K562 (cell line): ENCODE data around the gene MAP3K13. TPM values are rescaled to one million over a fixed set of nuclear protein-coding genes. Genes with fewer than 3 reads are reported as not detected.

ENCODE experiments used
- BDP1 ChIP-seq: IDR thresholded peaks from 3 replicates; pipeline ENCODE4 v1.6.1; 2011; ENCODE audit not compliant: insufficient read length, insufficient read depth
- MECOM ChIP-seq: fragments of 250-450 bp; sonication (Bioruptor Pico); IDR thresholded peaks from 2 replicates; pipeline ENCODE4 v1.8.0; 2022; ENCODE audit warnings: inconsistent platforms
- NFIX ChIP-seq: fragments of 250-450 bp; sonication (Bioruptor Pico); IDR thresholded peaks from 2 replicates; pipeline ENCODE4 v1.4.0; 2020; ENCODE audit warnings: low read depth, mild to moderate bottlenecking, moderate library complexity
- SNAPC5 ChIP-seq: fragments of 250-450 bp; sonication (Bioruptor Pico); IDR thresholded peaks from 2 replicates; pipeline ENCODE4 v1.8.0; 2021; ENCODE audit warnings: moderate library complexity, mild to moderate bottlenecking, inconsistent platforms
- ZNF274 ChIP-seq: IDR thresholded peaks from 2 replicates; pipeline ENCODE4 v1.6.1; 2011; ENCODE audit warnings: low read depth, mild to moderate bottlenecking, low read length, moderate library complexity, borderline replicate concordance
- polyA plus RNA-seq, 8 experiments: library from polyadenylated mRNA; depleted of rRNA in 4 of 8; stranded (reverse) in 5 of 8; unstranded in 3 of 8; fragments of >200 nt; fragmentation: Nextera tagmentation in 2 of 8; fragmentation: Illumina TruSeq in 1 of 8; extraction: Ambion mirVana in 2 of 8; extraction: Trizol in 1 of 8; gene quantifications; 2 replicates each; pipeline versions ENCODE4 v1.2.1 to v1.2.3, GENCODE V29; 2011 to 2014; ENCODE audit warnings: inconsistent platforms in 1 of 8, missing spikeins in 1 of 8
- total RNA-seq, 7 experiments: library from RNA; depleted of rRNA in 6 of 7; stranded (reverse); fragments of >200 nt in 6 of 7; fragmentation: Illumina TruSeq in 2 of 7; extraction: Trizol in 2 of 7; gene quantifications; 2 replicates each; pipeline versions ENCODE4 v1.2.1 to v1.2.3, GENCODE V29; 2011 to 2021; ENCODE audit warnings: low replicate concordance in 1 of 7
- TF ChIP-seq, protein P1 (sequence below): fragments of 450-650 bp; formaldehyde crosslinking; IDR thresholded peaks from 2 replicates; pipeline ENCODE4 v1.4.0; 2020; ENCODE audit warnings: mild to moderate bottlenecking
- TF ChIP-seq, protein P2 (sequence below), 2 experiments: fragments of 450-650 bp; IDR thresholded peaks; 2 replicates each; pipeline ENCODE4 v1.6.1; 2016; ENCODE audit warnings: mild to moderate bottlenecking in 2 of 2, borderline replicate concordance in 1 of 2, low read depth in 1 of 2, moderate library complexity in 1 of 2

MAP3K13 gene
- total and polyA plus RNA-seq, 9 of the 15 experiments (the other 6 are each of a cell fraction or from before 2014, with no cell fraction given): 0.04 to 0.32 (median 0.15) TPM; not detected in 2

DNA sequence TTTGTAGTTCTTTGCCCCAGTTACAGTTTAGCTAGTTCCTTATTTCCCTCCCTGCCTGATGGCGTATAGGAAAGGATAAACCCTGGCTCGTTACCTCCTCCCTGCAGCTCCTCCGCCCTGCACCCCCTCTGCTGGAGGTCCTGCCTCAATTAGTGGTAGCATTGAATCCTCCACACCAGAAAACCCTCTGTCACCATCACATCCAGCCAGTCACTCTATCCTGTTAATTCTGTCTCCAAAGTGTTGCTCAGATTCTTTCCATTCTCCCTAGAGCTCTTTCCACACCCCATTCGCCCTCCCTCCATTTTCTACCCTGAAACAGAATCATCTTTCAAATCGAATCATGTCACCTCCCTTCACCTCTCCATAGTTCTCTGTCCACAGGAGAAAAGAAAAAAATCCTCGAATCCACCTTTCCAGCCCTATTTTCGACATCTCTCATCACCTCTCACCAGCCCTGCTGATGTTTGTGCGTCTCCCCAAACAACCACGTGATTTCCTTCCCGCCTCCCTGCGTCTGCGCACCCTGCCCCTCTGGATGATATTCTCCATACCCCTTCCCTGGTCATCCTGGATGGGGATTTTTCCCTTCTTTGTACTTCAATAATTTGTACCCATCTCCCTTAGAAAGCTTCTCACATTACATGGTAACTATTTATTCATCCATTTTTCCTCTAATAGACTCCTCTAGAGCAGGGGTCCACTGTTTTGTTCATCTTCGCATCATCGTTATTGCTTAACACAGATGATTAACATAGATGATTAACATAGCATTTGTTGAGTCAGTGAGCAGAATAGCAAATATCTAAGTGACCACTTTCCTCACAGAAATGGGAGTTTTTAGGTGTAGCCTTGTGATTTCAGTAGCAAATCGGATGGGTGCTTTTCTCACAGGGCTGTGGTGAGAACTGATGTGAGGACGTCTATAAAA, 37.1 kb downstream of the MAP3K13 start (continued):
- TF ChIP-seq MECOM (CRISPR knock-in tag): no peak
- no peak for TF ChIP-seq BDP1
- no peak for TF ChIP-seq SNAPC5 (CRISPR knock-in tag)
- TF ChIP-seq, protein P1, sequence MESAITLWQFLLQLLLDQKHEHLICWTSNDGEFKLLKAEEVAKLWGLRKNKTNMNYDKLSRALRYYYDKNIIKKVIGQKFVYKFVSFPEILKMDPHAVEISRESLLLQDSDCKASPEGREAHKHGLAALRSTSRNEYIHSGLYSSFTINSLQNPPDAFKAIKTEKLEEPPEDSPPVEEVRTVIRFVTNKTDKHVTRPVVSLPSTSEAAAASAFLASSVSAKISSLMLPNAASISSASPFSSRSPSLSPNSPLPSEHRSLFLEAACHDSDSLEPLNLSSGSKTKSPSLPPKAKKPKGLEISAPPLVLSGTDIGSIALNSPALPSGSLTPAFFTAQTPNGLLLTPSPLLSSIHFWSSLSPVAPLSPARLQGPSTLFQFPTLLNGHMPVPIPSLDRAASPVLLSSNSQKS: no peak
- TF ChIP-seq NFIX (CRISPR knock-in tag): no peak
- TF ChIP-seq, protein P2, sequence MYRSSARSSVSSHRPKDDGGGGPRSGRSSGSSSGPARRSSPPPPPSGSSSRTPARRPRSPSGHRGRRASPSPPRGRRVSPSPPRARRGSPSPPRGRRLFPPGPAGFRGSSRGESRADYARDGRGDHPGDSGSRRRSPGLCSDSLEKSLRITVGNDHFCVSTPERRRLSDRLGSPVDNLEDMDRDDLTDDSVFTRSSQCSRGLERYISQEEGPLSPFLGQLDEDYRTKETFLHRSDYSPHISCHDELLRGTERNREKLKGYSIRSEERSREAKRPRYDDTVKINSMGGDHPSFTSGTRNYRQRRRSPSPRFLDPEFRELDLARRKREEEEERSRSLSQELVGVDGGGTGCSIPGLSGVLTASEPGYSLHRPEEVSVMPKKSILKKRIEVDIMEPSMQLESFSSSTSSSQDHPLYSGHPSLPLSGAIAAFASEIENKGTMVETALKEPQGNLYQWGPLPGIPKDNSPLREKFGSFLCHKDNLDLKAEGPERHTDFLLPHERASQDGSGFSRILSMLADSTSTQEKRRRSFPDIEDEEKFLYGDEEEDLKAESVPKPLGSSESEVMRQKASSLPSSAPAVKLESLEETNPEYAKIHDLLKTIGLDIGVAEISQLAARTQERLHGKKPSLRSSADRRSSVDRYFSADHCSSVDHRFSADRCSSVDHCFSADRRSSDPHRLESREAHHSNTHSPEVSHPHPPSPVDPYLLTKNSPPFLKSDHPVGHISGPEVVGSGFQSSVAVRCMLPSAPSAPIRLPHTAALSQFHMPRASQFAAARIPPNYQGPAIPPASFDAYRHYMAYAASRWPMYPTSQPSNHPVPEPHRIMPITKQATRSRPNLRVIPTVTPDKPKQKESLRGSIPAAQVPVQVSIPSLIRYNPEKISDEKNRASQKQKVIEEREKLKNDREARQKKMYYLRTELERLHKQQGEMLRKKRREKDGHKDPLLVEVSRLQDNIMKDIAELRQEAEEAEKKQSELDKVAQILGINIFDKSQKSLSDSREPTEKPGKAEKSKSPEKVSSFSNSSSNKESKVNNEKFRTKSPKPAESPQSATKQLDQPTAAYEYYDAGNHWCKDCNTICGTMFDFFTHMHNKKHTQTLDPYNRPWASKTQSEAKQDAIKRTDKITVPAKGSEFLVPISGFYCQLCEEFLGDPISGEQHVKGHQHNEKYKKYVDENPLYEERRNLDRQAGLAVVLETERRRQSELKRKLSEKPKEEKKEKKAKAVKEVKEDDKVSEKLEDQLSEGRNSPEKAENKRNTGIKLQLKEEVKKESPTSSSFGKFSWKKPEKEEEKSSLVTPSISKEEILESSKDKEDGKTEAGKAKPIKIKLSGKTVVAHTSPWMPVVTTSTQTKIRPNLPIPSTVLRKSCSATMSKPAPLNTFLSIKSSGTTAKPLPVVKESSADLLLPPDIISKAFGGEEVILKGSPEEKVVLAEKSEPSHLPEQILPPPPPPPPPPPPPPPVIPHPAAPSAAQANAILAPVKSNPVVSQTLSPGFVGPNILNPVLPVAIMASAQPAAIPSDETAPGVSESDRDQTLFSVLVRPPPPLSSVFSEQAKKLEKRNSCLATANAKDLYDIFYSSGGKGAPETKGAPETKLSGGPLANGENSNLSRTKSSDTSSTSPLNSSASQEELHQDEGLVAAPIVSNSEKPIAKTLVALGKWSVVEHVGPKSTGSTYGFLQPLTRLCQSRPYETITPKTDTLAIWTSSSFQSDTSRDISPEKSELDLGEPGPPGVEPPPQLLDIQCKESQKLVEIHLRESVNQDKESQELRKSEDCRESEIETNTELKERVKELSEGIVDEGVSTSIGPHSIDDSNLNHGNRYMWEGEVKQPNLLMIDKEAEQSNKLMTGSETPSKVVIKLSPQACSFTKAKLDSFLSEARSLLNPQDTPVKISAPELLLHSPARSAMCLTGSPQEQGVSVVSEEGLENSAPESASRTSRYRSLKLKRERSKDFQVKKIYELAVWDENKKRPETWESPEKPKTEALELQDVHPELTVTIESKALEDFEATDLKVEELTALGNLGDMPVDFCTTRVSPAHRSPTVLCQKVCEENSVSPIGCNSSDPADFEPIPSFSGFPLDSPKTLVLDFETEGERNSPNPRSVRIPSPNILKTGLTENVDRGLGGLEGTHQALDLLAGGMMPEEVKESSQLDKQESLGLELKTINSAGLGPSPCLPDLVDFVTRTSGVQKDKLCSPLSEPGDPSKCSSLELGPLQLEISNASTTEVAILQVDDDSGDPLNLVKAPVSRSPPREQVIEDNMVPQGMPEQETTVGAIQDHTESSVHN (IDR thresholded peaks at IDR 0.05; ENCODE audit: borderline replicate concordance in 1 of 2, low read depth in 1 of 2): no peak
- TF ChIP-seq ZNF274: no peak
